Keratinocyte (primary cell): ENCODE data around the gene SPON1. TPM values are rescaled to one million over a fixed set of nuclear protein-coding genes. Genes with fewer than 3 reads are reported as not detected.

Source experiments
- DNase-seq: peaks from one replicate; pipeline ENCODE4 v3.0.0-alpha.2; 2011; ENCODE audit warnings: low read depth, missing footprints, low spot score
- FAIRE-seq: peaks from 2 replicates; lab custom pipeline; 2011; peaks lifted over from hg19 to GRCh38; lab: Jason Lieb, UNC
- H2AFZ ChIP-seq: 2 replicates; pipeline ENCODE4 v1.6.0; 2012; ENCODE audit warnings: low read length, control low read depth, inconsistent platforms; ENCODE audit not compliant: control insufficient read depth
- H3K27ac ChIP-seq: 2 replicates; pipeline ENCODE4 v1.5.1; 2011; ENCODE audit warnings: low read length; ENCODE audit not compliant: control insufficient read depth, insufficient read depth
- H3K27me3 ChIP-seq: 3 replicates; pipeline ENCODE4 v1.6.0; 2011; ENCODE audit warnings: low read length; ENCODE audit not compliant: control insufficient read depth, insufficient read depth; ENCODE audit errors: extremely low read depth
- H3K36me3 ChIP-seq, 2 experiments: 2 replicates in 1 of 2; 3 replicates in 1 of 2; pipeline ENCODE4 v1.5.1; 2011; ENCODE audit warnings: low read length in 2 of 2, mild to moderate bottlenecking in 1 of 2; ENCODE audit not compliant: control insufficient read depth in 2 of 2, insufficient read depth in 2 of 2; ENCODE audit errors: extremely low read depth in 1 of 2
- H3K4me1 ChIP-seq: 3 replicates; pipeline ENCODE4 v1.5.1; 2011; ENCODE audit warnings: low read length; ENCODE audit not compliant: control insufficient read depth, insufficient read depth; ENCODE audit errors: extremely low read depth
- H3K4me2 ChIP-seq: 3 replicates; pipeline ENCODE4 v1.6.0; 2011; ENCODE audit warnings: low read depth, low read length; ENCODE audit not compliant: control insufficient read depth, insufficient read depth; ENCODE audit errors: extremely low read depth
- H3K4me3 ChIP-seq, 3 experiments: fragments of 200-600 bp in 1 of 3; sonication (generic) in 1 of 3; 2 replicates in 2 of 3; 3 replicates in 1 of 3; pipeline ENCODE4 v1.5.1; 2011 to 2016; ENCODE audit warnings: low read length in 3 of 3, mild to moderate bottlenecking in 3 of 3, control low read depth in 2 of 3, inconsistent platforms in 1 of 3, low read depth in 1 of 3, mixed read lengths in 1 of 3, mixed run types in 1 of 3, moderate library complexity in 1 of 3; ENCODE audit not compliant: control insufficient read depth in 2 of 3, insufficient read depth in 2 of 3; ENCODE audit errors: extremely low read depth in 1 of 3
- H3K79me2 ChIP-seq: 2 replicates; pipeline ENCODE4 v1.6.0; 2012; ENCODE audit warnings: low read length; ENCODE audit not compliant: control insufficient read depth, insufficient read depth
- H3K9ac ChIP-seq: 3 replicates; pipeline ENCODE4 v1.6.0; 2011; ENCODE audit warnings: low read length; ENCODE audit not compliant: control insufficient read depth, insufficient read depth; ENCODE audit errors: extremely low read depth
- H3K9me1 ChIP-seq: 3 replicates; pipeline ENCODE4 v1.6.0; 2011; ENCODE audit warnings: low read length; ENCODE audit not compliant: control insufficient read depth, insufficient read depth; ENCODE audit errors: extremely low read depth
- H3K9me3 ChIP-seq: 2 replicates; pipeline ENCODE4 v1.5.1; 2012; ENCODE audit warnings: low read depth, low read length; ENCODE audit not compliant: control insufficient read depth
- H4K20me1 ChIP-seq: 3 replicates; pipeline ENCODE4 v1.6.0; 2011; ENCODE audit warnings: low read length; ENCODE audit not compliant: control insufficient read depth, insufficient read depth; ENCODE audit errors: extremely low read depth
- EZH2 ChIP-seq: IDR thresholded peaks from one replicate; pipeline ENCODE4 v1.6.1; 2012; ENCODE audit warnings: inconsistent platforms, mild to moderate bottlenecking, low read length, moderate library complexity
- dilution Hi-C: fragments of 300-500 bp; cut with MboI; formaldehyde crosslinking; loops from one replicate; pipeline ENCODE4 v1.7.0; 2020; ENCODE audit warnings: low sequenced_read_pairs; ENCODE audit not compliant: extremely low pct_ligation_motif_present
- polyA plus RNA-seq, 5 experiments: library from polyadenylated mRNA; depleted of rRNA in 3 of 5; stranded (reverse) in 3 of 5; stranded (forward) in 1 of 5; unstranded in 1 of 5; fragments of >200 nt; gene quantifications; 1 replicate in 1 of 5; 2 replicates in 3 of 5; 3 replicates in 1 of 5; pipeline versions ENCODE4 v1.2.1 to v1.2.3, GENCODE V29; 2011 to 2012; ENCODE audit warnings: missing spikeins in 2 of 5, low read depth in 1 of 5, low replicate concordance in 1 of 5
- TF ChIP-seq, protein P1 (sequence below), 3 experiments: IDR thresholded peaks in 1 of 3; conservative IDR thresholded peaks in 1 of 3; optimal IDR thresholded peaks in 1 of 3; 2 replicates in 2 of 3; 3 replicates in 1 of 3; pipeline versions ENCODE3 to v1.5.1; 2011; ENCODE audit warnings: low read length in 3 of 3, mild to moderate bottlenecking in 3 of 3, moderate library complexity in 2 of 3, control low read depth in 1 of 3, inconsistent platforms in 1 of 3; ENCODE audit not compliant: insufficient read depth in 2 of 3; ENCODE audit errors: extremely low read depth in 1 of 3

Gene SPON1
- polyA plus RNA-seq, 1 donor (not counting 4 experiments of a cell fraction or from before 2014, with no cell fraction given): not detected

GRCh38 chr11:14127679-14128078 is 165.2 kb downstream of the SPON1 start:
- Histone ChIP-seq H3K36me3 (no peaks in the 10 kb centered on the region), H3K9ac (no peak overlapping the region), H3K4me3 (no peak overlapping the region), H2AFZ (no peak overlapping the region), H3K79me2 (no peaks in the 10 kb centered on the region), H3K27me3 (no peaks in the 10 kb centered on the region), H3K4me2 (no peak overlapping the region), H3K9me1 (no peaks in the 10 kb centered on the region), H3K27ac (no peak overlapping the region), H3K4me1 (peaks cover 20% of the 10 kb centered on the region), H4K20me1 (no peaks in the 10 kb centered on the region), H3K9me3 (peaks cover 2% of the 10 kb centered on the region)
- dilution Hi-C loops: no loop called here
- FAIRE-seq: no peak
- TF ChIP-seq, protein P1, sequence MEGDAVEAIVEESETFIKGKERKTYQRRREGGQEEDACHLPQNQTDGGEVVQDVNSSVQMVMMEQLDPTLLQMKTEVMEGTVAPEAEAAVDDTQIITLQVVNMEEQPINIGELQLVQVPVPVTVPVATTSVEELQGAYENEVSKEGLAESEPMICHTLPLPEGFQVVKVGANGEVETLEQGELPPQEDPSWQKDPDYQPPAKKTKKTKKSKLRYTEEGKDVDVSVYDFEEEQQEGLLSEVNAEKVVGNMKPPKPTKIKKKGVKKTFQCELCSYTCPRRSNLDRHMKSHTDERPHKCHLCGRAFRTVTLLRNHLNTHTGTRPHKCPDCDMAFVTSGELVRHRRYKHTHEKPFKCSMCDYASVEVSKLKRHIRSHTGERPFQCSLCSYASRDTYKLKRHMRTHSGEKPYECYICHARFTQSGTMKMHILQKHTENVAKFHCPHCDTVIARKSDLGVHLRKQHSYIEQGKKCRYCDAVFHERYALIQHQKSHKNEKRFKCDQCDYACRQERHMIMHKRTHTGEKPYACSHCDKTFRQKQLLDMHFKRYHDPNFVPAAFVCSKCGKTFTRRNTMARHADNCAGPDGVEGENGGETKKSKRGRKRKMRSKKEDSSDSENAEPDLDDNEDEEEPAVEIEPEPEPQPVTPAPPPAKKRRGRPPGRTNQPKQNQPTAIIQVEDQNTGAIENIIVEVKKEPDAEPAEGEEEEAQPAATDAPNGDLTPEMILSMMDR (optimal IDR thresholded peaks at IDR 0.05 in 1 of 3, IDR thresholded peaks at IDR 0.05 in 1 of 3, conservative IDR thresholded peaks at IDR 0.05 in 1 of 3; ENCODE audit: extremely low read depth in 1 of 3, insufficient read depth in 2 of 3, low read length in 3 of 3): no peak
- TF ChIP-seq EZH2: no peak
- no peak for DNase-seq

DNA sequence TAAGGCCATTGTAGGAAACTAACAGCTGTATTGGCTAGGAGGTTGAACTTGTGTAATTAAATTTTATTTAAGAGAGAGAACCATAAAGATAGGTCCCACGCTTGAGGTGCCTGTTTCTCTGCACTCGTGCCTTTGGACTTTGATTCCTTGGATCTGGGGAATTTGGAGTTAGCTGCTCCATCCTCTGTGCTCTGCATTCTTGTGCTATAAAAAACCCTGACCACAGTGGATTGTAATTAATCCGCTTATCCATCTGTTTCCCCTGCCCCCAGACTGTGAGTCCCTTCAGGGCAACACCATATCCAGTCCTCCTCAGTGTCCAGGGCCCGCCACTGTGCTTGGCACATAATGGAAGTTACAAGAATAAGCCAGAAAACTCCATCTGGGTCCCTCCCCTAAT is 169.8 kb downstream of the SPON1 start:
- dilution Hi-C loops: no loop called here
- TF ChIP-seq, protein P1 (optimal IDR thresholded peaks at IDR 0.05 in 1 of 3, IDR thresholded peaks at IDR 0.05 in 1 of 3, conservative IDR thresholded peaks at IDR 0.05 in 1 of 3; ENCODE audit: extremely low read depth in 1 of 3, insufficient read depth in 2 of 3, low read length in 3 of 3): no peak
- TF ChIP-seq EZH2: no peak
- Histone ChIP-seq H3K36me3 (no peaks in the 10 kb centered on the region), H3K27me3 (no peaks in the 10 kb centered on the region), H3K9me1 (no peaks in the 10 kb centered on the region), H3K9ac (no peak overlapping the region), H3K4me2 (no peak overlapping the region), H2AFZ (no peak overlapping the region), H3K79me2 (no peaks in the 10 kb centered on the region), H3K4me1 (no peaks in the 10 kb centered on the region), H3K9me3 (no peaks in the 10 kb centered on the region), H4K20me1 (no peaks in the 10 kb centered on the region), H3K4me3 (no peak overlapping the region), H3K27ac (no peak overlapping the region)
- no peak for FAIRE-seq
- no peak for DNase-seq
